HG02885 (cell line): ENCODE data around the gene CHCHD4.

Source experiments
- ATAC-seq: cut with Tn5 transposase; IDR thresholded peaks from one replicate; pipeline ENCODE4 v1.9.1; 2021; ENCODE audit warnings: mild to moderate bottlenecking; ENCODE audit not compliant: unreplicated experiment, poor library complexity

The CHCHD4 gene

DNA sequence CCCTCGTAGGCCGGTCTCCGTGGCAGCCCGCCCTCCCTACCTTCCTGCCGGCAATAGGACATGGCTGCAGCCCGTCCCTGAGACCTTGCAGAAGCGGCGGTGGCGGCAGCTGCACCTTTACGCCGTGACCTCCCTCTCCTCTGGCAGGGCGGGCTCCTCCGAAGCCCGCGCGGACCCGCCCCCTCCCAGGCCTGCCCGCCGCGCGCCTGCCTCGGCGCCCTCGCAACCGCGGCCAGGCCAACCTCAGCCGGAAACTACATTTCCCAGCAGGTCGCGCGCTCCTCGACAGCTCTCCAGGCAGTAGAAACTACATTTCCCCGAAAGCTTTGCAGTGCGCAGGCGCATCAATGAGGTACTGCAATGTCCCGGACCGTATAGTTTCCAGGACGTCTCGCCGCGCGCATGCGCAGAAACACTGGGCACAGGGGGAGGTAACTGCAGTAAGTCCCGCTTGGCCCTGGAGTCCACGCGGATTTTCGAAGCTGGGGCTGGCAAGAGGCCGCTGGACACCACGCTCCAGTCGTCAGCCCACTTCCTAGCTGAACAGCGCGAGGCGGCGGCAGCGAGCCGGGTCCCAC lies at the start of gene CHCHD4, which contains the start of gene TMEM43:
CHCHD4 (minus strand) TSS at position 256 of the 578 bp plus-strand sequence; CDS start at position 62, 194 bp downstream.
TMEM43 (plus strand) TSS at position 438 of the 578 bp plus-strand sequence. CDS start 142 bp downstream, outside the sequence.
- peak; percentile 81 for ATAC-seq

DNA sequence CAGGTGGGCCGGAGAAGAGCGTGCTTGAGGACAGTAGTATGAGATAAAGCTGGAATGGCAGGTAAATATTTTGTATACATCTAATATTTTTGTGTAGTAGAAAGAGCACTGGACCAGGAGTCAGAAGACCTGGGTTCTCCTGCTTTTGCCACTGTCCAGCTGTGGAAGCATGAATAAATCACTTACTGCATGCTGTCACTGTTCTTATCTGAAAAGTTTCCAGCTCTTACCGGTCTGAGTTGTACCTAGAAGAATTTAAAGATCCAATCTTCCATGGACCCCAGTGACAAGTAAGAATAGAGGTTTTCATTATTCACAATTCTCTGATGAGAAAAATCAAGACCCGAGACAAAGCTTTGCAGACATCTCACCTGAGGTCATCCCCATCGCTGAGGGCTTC lies 47.8 kb upstream of the CHCHD4 start:
- ATAC-seq: no peak

DNA sequence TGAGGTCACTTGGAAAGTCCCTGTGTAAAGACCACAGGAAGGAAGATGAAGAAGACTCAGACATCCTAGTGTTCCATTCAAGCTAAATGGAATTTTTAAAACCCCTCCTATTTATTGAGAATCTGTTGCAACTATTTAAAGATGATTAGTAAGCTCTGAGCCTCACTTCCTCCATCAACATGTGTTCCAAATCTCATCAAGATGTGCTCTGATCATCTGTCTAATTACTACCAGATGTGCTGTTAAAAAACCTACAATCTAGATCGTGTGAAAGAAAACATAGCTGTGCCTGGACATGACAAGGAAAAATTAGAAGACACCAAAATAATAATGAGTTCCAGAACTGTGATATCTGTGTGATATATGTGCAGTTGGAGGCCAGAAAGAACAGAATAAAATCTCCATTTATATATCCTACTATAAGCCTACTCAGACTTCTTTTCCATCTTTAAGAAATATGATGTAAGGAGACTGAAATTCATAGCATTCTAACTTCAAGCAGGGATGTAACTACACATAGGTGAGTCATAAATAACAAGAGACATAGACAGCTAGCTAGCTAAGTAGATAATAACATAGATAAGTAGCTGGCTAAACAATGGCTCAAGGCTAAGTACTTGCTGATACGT lies 46.0 kb upstream of the CHCHD4 start:
- ATAC-seq: no peak

DNA sequence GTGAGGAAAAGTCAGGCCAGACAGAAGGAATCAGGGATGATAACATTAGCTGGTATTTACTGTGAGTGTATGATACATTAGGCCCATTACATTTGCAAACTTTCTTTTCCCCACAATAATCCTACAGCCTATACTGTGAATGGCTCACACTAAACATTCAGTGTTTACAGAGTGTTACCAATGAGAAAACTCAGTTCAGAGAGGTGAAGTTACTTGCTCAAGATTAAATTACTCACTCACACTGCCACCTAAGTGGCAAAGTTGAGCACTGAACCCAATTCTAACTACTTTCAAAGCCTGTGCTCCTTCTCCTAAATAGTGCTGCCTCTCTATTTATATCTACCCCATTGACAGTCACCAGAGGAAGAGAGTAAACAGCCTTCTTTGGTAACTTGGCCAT lies 45.2 kb upstream of the CHCHD4 start:
- ATAC-seq: no peak

DNA sequence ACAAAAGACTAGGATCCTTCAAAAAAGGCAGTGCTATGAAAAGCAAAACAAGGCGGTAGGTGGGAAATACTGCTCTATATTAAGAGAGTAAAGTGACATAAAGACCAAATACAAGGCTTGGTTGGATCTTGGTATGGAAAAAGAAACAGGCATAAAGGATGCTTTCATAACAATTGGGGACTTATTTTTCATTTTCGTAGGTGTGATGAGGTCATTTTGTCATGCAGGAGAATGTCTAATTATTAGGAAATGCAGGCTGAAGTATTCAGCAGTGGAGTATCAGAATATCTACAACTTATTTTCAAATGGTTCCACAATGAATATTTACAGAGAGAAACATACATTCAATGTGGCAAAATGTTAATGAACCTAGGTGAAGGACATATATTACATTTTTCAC lies 44.8 kb upstream of the CHCHD4 start:
- ATAC-seq: no peak

DNA sequence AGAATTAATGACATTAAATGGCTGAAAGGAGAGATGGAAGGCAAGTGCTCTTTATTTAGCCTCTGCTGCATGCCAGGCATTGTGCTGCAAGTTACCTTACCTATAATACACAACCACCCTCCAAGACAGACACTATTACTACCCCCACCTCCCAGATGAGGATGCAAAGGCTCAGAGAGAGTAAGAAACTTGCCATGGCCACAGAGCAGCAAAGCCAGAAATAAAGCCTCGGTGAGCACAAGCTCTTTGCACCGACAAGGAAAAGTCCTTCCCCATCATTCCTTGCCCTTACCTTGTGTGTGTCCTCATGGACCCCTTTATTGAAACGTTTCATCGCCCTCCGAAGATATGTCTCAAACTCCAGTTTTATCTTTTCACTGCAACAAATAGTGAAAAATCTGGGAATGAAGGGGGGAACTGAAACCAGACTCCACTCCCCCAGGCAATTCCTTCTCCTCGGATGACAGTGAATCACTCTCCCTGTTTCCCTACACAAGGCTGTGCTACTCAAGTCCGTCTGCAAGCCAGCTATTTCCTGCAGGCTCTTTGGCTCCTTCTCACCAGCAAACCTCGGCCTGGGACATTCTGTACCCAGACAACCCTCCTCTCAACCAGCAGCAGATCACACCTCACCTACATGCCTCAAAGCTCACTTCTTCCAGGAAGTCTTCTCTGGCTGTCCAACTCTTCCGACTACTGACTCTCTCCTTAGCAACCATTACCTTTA lies 42.4 kb upstream of the CHCHD4 start:
- ATAC-seq: no peak

DNA sequence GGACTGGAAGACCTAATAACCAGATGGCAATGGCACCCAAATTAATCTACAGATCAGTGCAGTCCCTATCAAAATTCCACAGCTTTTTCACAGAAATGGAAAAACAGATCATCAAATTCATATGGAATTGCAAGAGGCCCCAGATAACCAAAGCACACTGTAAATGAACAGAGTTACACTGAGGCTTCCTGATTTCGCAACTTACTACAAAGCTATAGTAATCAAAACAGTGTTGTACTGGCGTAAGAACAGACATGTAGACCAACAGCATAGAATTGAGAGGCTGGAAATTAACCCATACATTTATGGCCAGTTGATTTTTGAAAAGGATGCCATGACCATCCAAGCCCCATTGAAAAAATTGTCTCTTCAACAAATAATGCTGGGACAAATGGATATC lies 37.5 kb upstream of the CHCHD4 start:
- no peak for ATAC-seq

DNA sequence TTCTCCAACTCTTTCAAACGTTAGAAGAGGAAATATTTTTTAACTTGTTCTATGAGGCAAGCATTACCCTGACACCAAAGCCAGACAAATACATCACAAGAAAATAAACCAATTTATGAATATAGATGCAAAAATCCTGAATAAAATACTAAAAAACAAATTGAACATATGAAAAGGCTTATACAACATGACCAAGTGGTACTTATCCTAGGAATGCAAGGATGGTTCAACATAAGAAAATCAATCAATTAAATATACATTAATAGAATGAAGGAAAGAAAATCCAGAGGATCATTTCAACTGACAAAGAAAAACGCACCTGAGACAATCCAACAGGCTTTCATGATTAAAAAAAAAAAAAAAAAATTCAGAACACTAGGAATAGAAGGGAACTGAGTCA lies 36.6 kb upstream of the CHCHD4 start:
- no peak for ATAC-seq

DNA sequence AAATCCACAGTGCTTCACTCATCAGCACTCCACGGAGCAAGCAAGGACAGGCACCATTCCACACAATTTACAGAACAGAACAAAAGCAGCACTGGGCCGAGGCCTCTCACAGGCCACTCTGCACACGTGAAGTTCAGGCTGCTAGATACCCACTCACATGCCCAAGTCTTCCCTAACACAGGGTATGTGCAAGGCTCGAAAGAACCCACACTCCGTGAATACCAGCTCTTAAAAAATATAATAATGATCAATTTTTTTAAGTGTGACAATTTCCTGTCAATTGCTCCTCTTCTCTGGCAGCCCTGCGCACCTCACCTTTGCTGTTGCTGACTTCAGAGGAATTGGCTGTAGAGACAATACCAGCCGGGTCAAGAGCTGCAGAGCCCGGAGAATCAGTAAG lies 34.8 kb upstream of the CHCHD4 start:
- ATAC-seq: no peak

DNA sequence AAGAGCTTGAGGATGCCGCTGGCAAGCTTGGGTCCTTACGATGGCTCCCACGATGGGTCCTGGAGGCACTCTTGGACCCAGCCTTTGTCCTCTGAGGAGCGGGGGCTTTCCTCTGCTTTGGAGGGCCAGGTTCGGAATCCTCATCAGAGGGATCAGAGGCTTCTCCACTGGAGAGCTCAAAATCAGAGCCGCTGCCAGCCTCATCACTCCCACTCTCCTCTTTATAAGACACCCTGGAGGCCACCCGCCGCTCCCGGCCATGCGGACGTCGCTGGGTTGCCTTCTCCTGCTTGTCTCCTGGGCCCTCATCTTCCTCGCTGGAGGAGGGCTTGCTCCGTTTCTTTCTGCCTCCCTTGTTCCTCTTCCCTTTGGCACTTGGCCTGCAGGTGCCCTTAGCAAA lies 33.7 kb upstream of the CHCHD4 start:
- no peak for ATAC-seq

DNA sequence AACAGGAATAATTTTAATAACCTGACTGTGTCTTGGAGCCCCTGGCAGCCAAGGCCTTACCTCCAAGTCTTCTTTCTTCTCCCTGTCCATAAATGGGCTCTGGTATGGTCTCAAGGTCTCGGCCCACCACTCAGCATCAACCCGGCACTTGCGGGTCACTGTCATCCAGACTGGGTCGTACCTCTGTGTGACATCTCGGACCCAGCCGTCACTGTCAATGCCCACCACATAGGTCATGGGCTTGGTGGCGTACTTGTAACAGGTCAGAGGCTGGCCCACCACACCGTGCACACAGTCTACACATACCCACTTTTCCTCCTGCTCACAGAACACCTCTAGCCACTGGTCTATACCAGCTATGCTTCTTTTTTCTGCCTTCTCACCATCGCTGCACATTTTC lies 33.3 kb upstream of the CHCHD4 start:
- no peak for ATAC-seq

DNA sequence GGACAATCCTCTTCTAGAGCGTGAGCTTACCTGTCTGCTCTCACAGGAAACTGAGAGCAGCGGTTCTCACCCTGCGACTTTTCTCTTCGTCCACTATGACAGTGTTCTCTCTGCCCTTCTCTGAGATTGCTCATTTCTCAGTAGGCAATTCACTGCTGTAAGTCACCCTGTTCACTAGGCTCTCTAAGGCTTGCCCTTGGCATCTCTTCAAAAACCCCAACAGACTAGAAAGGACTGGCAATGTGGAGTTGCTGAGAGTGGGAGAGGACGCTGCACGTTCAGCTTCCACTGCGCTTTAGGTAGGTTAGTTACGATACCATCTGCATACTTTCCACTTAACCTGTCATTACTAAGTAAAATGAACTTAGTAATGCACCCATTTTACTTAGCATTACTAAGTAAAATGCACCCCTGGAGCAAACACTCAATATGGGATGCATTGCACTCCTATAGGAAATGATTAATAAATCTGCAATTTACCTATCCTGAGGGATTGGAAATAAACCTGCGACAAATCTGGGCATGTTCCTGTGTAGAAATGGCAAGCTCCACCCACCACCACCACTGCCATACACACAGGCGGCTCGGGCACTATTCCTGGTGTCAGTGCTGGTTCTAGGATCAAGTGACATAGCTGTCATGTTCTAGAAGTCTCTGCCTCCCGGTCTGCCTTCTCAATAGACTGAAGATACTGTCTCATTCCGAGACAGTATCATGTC lies 32.3 kb upstream of the CHCHD4 start:
- ATAC-seq: no peak

DNA sequence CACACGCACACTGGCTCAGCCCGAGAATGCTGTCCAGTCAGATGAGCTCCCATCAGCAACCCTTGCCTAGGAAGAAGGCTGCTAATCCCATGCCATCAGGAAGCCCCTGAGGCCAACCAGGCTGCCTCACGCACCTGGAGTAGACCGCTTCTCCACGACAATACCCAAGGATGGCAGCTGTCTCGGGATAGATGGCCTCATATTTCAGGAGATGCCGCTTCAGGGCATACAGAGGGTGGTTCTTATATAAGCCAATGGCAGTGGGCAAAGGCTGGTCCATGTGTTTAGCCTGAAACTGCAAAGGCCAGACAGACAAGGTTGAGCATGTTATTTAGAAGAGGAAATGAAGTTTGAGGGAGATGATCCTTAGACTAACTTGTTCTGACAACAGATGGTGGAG lies 31.5 kb upstream of the CHCHD4 start:
- ATAC-seq: no peak

DNA sequence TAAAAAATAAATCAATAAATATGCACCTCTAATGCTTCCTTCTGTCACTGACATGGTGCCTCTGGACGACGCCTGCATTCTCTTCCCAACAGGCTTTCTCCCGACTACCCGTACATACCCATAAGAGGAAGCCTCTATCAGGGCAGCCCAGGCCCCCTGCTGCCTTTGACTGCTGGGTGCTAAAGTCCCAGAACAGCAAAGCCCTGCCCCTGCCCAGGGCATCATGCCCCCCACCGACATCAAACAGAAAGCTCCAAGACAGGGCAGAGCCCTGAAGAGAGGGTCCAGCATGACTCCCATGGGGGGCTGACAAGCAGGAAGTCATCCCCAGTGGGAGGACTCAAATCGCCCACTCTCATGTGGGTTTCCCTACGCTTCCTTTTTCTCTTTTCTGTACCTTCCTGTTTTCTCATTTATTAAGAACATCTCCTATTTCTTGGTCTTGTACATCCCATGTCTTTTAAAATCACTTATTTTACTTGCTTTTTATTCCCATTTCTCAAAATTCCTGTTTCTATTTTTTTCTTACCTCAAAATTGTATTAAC lies 30.3 kb upstream of the CHCHD4 start:
- ATAC-seq: no peak

DNA sequence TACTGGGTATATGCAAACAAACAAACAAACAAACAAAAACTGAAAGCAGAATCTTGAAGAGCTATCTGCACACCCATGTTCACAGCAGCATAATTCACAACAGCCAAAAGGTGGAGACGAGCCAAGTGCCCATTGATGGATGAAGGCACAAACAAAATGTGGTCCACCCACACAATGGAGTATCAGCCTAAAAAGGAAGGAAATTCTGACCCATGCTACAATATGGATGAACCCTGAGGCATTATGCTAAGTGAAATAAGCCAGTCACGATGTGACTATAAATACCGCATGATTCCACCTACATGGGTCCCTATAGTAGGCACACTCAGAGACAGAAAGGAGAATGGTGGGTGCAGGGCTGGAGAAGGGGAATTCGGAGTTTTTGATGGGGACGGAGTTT lies 29.6 kb upstream of the CHCHD4 start:
- no peak for ATAC-seq

DNA sequence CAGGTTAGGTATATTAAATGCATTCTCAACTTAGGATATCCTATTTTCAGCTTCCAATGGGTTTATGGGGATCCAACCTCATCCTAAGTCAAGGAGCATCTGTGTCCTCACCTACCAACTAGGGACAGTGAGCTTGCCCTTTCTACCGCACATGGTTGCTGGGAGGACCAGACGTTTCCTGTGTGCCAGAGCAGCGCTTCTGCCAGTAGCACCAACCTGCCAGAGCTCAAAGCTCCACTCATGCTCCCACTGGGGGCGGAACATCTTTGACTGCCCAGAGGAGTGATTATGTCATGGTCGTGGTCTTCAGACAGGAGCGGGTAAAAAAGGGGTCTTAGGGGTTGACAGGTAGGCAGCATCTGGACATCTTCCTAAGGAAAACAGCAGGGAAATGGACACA lies 29.0 kb upstream of the CHCHD4 start:
- no peak for ATAC-seq

DNA sequence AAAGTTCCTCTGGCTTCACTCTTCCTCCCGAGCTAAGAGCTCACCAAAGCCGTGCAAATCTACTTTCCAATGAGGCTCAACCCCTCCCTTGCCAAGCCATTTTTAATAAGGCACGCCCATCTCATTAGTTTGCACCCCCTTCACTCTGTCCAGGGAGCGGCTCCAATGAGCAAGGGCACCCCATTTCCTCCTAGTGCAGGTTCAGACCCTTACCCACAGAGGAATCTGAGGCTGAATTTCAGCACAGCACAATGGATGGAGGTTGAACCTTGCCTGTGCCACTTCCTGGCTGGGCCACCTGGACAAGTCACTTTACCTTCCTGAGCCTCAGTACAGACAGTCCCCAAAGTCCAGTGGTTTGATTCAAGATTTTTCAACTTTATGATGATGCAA lies 28.3 kb upstream of the CHCHD4 start:
- ATAC-seq: no peak

DNA sequence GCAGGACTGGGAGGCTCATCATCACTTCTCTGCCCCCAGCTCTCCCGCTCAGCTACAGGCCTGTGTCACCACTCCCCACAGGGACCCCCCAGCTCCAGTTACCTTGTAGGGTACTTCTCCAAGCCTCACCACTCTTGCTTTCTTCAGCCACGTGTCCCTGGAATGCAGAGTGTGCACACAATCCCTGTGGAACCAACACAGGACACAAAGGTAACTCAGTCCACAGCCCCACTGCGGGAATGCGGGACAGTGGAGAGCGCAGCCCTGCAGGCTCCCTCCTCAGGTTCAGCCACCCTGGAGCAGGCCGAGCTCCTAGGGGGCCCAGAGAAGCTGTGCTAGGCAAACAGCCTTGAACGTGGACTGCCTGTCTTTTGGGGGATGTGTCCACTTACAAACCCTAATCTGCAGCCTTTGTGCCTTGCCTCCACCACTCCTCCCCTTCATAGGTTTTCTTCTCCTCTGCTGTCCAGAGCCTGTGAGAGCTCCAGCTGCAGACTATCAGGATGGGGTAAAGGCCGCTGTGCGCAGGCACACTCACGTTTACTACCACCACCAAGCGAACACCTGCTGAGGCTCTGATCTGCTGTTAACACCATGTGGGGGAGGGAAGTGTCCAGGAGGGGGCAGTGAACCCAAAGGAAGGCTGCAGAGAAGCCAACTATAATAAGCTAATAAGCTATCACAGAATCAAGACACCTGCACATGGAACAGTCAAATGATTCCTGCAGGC lies 27.7 kb upstream of the CHCHD4 start:
- no peak for ATAC-seq

DNA sequence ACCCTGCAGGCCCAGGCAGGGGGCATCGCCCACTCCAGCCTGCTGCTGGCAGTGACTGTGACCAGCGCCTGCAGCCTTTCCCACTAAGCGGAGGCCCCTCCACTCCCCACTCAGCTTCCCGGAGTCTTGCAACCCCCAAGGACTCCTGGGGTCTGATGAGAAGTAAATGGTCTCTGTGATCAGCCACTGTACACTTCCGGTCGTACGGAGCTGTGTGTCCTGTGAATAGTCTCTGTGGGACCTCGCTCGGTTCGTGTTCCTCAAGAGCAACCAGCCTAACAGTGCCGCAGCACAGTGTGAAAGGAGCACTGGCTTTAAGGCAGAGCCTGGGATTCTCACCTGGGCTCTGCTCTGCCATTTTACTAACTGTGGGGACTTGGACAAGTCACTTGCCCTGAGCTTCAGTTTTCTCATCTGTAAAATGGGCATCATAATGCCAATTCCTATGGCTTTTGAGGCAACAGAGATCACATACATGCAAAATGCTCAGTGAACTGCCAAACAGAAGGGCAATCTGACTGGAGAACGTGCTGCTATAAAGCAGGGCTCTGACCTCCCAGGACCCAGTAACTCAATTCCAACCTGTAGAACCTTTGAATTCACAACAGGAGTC lies 26.9 kb upstream of the CHCHD4 start:
- ATAC-seq: no peak
